IgD-negative memory B cell (primary cell): ENCODE results near the gene SLC16A9. TPM values are rescaled to one million over a fixed set of nuclear protein-coding genes. Genes with fewer than 3 reads are reported as not detected.
"Not testable (repeated sequence)": the region's sequence is repeated elsewhere in the genome, so short reads cannot be mapped to it uniquely, and the experiment has no call there.

Experiments used
- H3K27ac Mint-ChIP-seq, 3 donors: one replicate each; pipeline ENCODE4 v1.8.0; 2020 to 2022; ENCODE audit warnings: mild to moderate bottlenecking in 3 of 3, mixed read lengths in 3 of 3, moderate library complexity in 1 of 3
- H3K27me3 Mint-ChIP-seq: one replicate; pipeline ENCODE4 v1.8.0; 2021; ENCODE audit warnings: mixed read lengths
- H3K36me3 Mint-ChIP-seq: one replicate; pipeline ENCODE4 v1.8.0; 2020; ENCODE audit warnings: mild to moderate bottlenecking, mixed read lengths
- H3K4me1 Mint-ChIP-seq, 3 donors: one replicate each; pipeline ENCODE4 v1.8.0; 2020 to 2022; ENCODE audit warnings: mixed read lengths in 3 of 3, mild to moderate bottlenecking in 1 of 3
- H3K4me3 Mint-ChIP-seq, 4 donors: one replicate each; pipeline ENCODE4 v1.8.0; 2020 to 2022; ENCODE audit warnings: mild to moderate bottlenecking in 4 of 4, mixed read lengths in 4 of 4, moderate library complexity in 3 of 4
- H3K9me3 Mint-ChIP-seq, 3 donors: one replicate each; pipeline ENCODE4 v1.8.0; 2020 to 2021; ENCODE audit warnings: mixed read lengths in 3 of 3, mild to moderate bottlenecking in 1 of 3
- polyA plus RNA-seq: library from polyadenylated mRNA; unstranded; fragments of 300-500 nt; fragmentation: Illumina TruSeq; gene quantifications from one replicate; pipeline ENCODE4 v1.2.3, GENCODE V29; 2021

Gene SLC16A9
- polyA plus RNA-seq, 1 donor from 2014 or later = not detected

DNA sequence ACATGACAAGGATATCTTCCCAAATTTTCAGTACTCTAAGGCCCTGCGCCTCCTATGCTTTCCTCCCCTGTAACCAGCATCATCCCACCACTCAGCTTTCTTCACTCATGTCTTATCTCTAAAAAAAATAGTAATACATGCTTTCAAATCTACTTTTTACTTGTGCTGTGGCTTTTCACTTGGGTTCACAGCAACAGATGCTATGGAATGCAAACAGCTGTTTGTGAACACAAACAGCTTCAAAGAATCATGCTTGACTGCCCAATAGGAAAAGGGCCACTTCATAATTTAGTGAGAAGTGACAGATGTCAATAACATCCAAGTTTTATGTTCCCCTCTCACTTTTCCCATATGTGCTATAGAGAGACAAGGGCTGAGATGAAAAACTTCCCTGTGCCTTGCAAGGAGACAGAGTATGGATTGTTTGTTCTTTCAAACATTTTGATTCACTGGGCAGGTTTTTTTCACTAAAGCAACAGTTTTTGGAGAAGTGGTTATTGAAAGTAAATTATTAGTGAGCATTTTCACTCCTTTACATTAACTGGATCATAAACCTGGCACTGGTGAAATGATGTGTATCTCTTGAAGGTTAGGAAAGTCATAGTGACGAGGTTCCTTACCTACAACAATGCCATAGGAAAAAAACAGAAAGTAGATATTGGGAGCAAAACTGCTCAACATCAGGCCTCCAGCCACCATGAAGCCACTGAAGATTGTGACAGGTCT lies 37.3 kb downstream of the SLC16A9 start:
- no peak overlapping the region for H3K4me3 Mint-ChIP-seq
- no peak overlapping the region for H3K27ac Mint-ChIP-seq
- H3K9me3 Mint-ChIP-seq = no peaks in the 10 kb centered on the region

DNA sequence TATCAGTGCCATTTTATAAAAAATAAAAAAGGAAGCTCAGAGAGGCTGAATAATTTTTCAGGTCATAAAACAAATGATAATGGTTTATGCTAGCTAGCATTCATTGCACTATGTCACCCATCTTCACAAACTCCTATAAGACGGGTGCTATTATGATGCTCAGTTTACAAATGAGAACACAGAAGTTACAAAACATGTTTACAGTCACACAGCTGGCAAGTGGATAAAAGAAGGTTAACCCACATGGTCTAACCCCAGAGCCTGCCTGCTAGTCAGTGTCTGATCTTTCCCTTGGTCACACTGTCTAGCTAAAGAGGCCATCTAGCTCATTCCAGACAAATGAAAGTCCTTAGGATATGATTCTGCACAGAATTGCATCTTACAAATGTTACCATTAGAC lies 39.4 kb downstream of the SLC16A9 start:
- H3K36me3 Mint-ChIP-seq = no peaks in the 10 kb centered on the region
- no peaks in the 10 kb centered on the region for H3K27me3 Mint-ChIP-seq
- peaks cover 0 to 1% (median 0%) of the 10 kb centered on the region in 3 donors for H3K9me3 Mint-ChIP-seq
- no peak overlapping the region for H3K4me3 Mint-ChIP-seq
- peaks cover 4 to 7% (median 6%) of the 10 kb centered on the region in 3 donors for H3K4me1 Mint-ChIP-seq
- H3K27ac Mint-ChIP-seq = no peak overlapping the region

More for the DNA sequence above, 37.3 kb downstream of the SLC16A9 start:
- H3K36me3 Mint-ChIP-seq = no peaks in the 10 kb centered on the region
- no peaks in the 10 kb centered on the region for H3K27me3 Mint-ChIP-seq
- H3K4me1 Mint-ChIP-seq = peaks cover 4 to 7% (median 6%) of the 10 kb centered on the region in 3 donors

DNA sequence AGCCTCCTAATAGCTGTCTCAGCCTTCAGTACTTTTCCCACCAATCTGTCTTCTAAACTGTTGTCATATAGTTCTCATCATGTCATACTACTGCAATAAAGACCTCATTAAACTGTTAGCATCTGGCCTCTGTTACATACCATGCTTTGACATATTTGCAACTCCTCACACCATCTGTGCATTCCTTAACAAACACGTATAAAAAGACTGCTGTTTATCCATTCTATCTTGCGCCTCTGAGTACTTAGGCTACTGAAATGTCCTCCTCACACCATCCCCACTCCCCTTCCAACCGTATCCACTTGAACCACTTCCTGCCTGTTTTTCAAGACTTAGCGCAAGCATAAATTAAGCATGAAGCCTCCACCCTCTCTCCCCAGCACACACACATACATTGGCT lies 41.6 kb downstream of the SLC16A9 start:
- no peaks in the 10 kb centered on the region for H3K27me3 Mint-ChIP-seq
- H3K9me3 Mint-ChIP-seq = peaks cover 0 to 3% (median 2%) of the 10 kb centered on the region in 3 donors
- no peaks in the 10 kb centered on the region for H3K36me3 Mint-ChIP-seq
- peaks cover 4 to 7% (median 6%) of the 10 kb centered on the region in 3 donors for H3K4me1 Mint-ChIP-seq
- H3K4me3 Mint-ChIP-seq = no peak overlapping the region
- no peak overlapping the region for H3K27ac Mint-ChIP-seq

GRCh38 chr10:59666310-59666709 lies 43.3 kb downstream of the SLC16A9 start:
- Mint-ChIP-seq H3K27ac (no peak overlapping the region), H3K4me1 (peaks cover 0 to 2% (median 0%) of the 10 kb centered on the region in 3 donors), H3K9me3 (peaks cover 0 to 3% (median 2%) of the 10 kb centered on the region in 3 donors), H3K36me3 (no peaks in the 10 kb centered on the region), H3K27me3 (no peaks in the 10 kb centered on the region), H3K4me3 (no peak overlapping the region)

GRCh38 chr10:59663213-59663612 lies 46.4 kb downstream of the SLC16A9 start:
- not testable (repeated sequence) for H3K27ac Mint-ChIP-seq, H3K4me3 Mint-ChIP-seq, H3K27me3 Mint-ChIP-seq

DNA sequence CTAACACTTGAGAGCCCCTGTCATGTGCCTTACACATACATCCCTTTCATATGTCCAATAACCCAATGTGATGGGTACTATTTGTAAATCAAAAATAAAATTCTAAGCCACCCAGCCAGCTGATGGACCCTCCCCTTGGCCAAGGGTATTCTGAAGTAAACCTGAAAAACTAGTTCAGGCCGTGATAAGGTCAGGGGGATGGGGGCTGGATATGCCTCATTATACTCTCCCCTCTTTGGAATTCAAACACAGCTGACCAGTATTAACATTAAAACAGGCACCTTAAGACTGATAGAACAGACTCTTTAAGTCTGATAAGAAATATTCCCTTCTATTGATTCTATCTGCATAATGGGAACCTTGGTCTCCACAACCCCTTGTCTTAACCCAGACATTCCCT lies 51.9 kb downstream of the SLC16A9 start:
- Mint-ChIP-seq H3K27ac (no peak overlapping the region), H3K9me3 (peaks cover 0 to 5% (median 2%) of the 10 kb centered on the region in 3 donors), H3K4me1 (peaks cover 3 to 9% (median 5%) of the 10 kb centered on the region in 3 donors), H3K36me3 (peaks cover 2% of the 10 kb centered on the region), H3K27me3 (no peaks in the 10 kb centered on the region), H3K4me3 (no peak overlapping the region)

More at GRCh38 chr10:59663213-59663612, 46.4 kb downstream of the SLC16A9 start:
- H3K36me3 Mint-ChIP-seq, H3K9me3 Mint-ChIP-seq, H3K4me1 Mint-ChIP-seq: not testable (repeated sequence)

DNA sequence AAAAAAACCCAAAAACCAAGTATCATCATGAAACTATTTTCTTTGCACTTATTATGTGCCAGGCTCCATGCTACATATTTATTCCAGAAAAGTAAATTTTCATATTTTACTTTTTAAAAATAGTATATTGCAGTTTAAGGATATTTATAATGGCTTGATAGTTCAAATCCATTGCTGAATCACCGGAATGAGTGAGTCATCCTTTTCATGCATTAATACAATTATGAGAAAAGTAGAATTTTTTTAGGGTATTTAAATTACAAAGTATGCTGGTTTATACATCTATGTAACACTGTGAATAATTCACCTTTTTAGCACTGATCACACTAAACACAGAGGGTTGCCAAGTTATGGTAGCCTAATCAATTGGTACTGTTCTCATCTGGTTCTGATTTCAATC lies 54.3 kb downstream of the SLC16A9 start:
- no peaks in the 10 kb centered on the region for H3K27me3 Mint-ChIP-seq
- no peak overlapping the region for H3K27ac Mint-ChIP-seq
- H3K36me3 Mint-ChIP-seq = peaks cover 2% of the 10 kb centered on the region
- H3K9me3 Mint-ChIP-seq = peaks cover 0 to 3% (median 2%) of the 10 kb centered on the region in 3 donors
- H3K4me3 Mint-ChIP-seq = no peak overlapping the region
- peaks cover 3 to 9% (median 5%) of the 10 kb centered on the region in 3 donors for H3K4me1 Mint-ChIP-seq

- Mint-ChIP-seq H3K27me3 (no peaks in the 10 kb centered on the region), H3K4me3 (no peak overlapping the region), H3K9me3 (peaks cover 0 to 2% (median 0%) of the 10 kb centered on the region in 3 donors), H3K4me1 (peaks cover 3 to 9% (median 5%) of the 10 kb centered on the region in 3 donors), H3K27ac (no peak overlapping the region), H3K36me3 (no peaks in the 10 kb centered on the region)
Measured at GRCh38 chr10:59654007-59654406, 55.6 kb downstream of the SLC16A9 start.

- H3K4me3 Mint-ChIP-seq = no peak overlapping the region
- H3K27ac Mint-ChIP-seq = no peak overlapping the region
- peaks cover 3 to 9% (median 5%) of the 10 kb centered on the region in 3 donors for H3K4me1 Mint-ChIP-seq
- H3K36me3 Mint-ChIP-seq = no peaks in the 10 kb centered on the region
- H3K9me3 Mint-ChIP-seq = no peaks in the 10 kb centered on the region
- no peaks in the 10 kb centered on the region for H3K27me3 Mint-ChIP-seq
Measured at GRCh38 chr10:59651902-59652301, 57.7 kb downstream of the SLC16A9 start.

GRCh38 chr10:59649606-59650346 lies 59.9 kb downstream of the SLC16A9 start:
- H3K9me3 Mint-ChIP-seq = peaks cover 3 to 12% (median 9%) of the 10 kb centered on the region in 3 donors
- no peaks in the 10 kb centered on the region for H3K27me3 Mint-ChIP-seq
- no peak overlapping the region for H3K4me3 Mint-ChIP-seq
- no peak overlapping the region for H3K27ac Mint-ChIP-seq
- no peaks in the 10 kb centered on the region for H3K36me3 Mint-ChIP-seq
- H3K4me1 Mint-ChIP-seq = peaks cover 3 to 9% (median 5%) of the 10 kb centered on the region in 3 donors

- no peaks in the 10 kb centered on the region for H3K27me3 Mint-ChIP-seq
- no peak overlapping the region for H3K27ac Mint-ChIP-seq
- H3K9me3 Mint-ChIP-seq = peaks cover 9 to 18% (median 12%) of the 10 kb centered on the region in 3 donors
- H3K4me1 Mint-ChIP-seq = peaks cover 0 to 3% (median 0%) of the 10 kb centered on the region in 3 donors
- no peak overlapping the region for H3K4me3 Mint-ChIP-seq
- peaks cover 2% of the 10 kb centered on the region for H3K36me3 Mint-ChIP-seq
Measured at GRCh38 chr10:59648711-59649201, 60.9 kb downstream of the SLC16A9 start.

DNA sequence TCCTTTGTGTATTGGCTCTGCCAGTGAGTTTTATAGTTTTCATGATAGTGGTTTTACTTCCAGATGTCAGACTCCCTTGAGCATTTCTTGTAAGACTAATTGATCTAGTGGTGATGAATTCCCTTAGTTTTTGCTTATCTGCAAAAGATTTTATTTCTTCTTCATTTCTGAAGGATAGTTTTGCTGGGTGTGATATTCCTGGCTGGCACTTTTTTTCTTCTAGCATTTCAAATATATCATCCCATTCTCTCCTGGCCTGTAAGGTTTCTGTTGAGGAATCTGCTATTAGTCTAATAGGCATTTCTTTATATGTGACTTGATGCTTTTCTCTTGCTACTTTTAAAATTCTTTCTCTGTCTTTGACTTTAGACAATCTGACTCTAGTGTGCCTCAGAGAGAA lies 64.8 kb downstream of the SLC16A9 start:
- no peaks in the 10 kb centered on the region for H3K4me1 Mint-ChIP-seq
- H3K27ac Mint-ChIP-seq = no peak overlapping the region
- peaks cover 5% of the 10 kb centered on the region for H3K36me3 Mint-ChIP-seq
- no peak overlapping the region for H3K4me3 Mint-ChIP-seq
- peaks cover 2% of the 10 kb centered on the region for H3K27me3 Mint-ChIP-seq
- H3K9me3 Mint-ChIP-seq = peaks cover 9 to 18% (median 12%) of the 10 kb centered on the region in 3 donors

DNA sequence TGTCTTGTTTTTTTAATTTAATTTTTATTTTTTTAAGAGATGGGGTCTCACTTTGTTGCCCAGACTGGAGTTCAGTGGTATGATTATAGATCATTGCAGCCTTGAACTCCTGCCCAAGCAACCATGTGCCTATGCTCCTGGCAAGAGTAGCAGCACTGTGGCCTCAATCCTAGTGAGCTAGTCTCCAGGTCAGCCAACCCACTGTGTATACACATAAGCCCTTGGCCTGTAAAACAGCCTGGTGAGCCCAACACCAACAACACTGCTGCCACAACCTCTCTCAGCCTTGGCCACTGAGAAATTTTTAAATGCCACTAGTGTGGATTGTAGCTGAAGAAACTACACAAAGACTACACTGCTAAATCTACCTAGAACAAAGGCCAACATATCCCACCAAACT lies 68.0 kb downstream of the SLC16A9 start:
- H3K4me1 Mint-ChIP-seq, H3K36me3 Mint-ChIP-seq, H3K27me3 Mint-ChIP-seq, H3K4me3 Mint-ChIP-seq, H3K27ac Mint-ChIP-seq: not testable (repeated sequence)
- H3K9me3 Mint-ChIP-seq = peaks cover 12 to 18% (median 12%) of the 10 kb centered on the region in 3 donors

- Mint-ChIP-seq H3K9me3 (peaks cover 0 to 2% (median 0%) of the 10 kb centered on the region in 3 donors), H3K27ac (no peak overlapping the region), H3K27me3 (peaks cover 2% of the 10 kb centered on the region), H3K36me3 (no peaks in the 10 kb centered on the region), H3K4me3 (no peak overlapping the region), H3K4me1 (no peaks in the 10 kb centered on the region)
Measured at GRCh38 chr10:59635502-59636290, 74.0 kb downstream of the SLC16A9 start.

DNA sequence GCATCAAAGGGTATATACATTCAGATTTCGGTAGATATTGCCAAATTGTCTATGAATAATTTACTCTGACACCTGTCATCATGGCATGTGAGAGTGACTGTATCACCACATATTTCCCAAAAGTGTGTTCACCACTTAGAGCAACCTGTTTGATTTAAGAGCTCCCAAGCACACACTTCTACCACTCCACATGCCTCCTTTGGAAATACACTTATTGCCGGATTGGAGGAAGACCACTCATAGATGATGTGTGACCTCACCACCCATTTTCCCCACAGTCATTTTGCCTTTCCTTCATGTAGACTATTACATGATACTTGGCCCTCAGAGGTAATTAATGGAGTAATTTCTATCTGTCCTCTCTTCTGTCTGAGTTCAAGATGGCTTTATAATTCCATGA lies 75.5 kb downstream of the SLC16A9 start:
- Mint-ChIP-seq H3K36me3 (no peaks in the 10 kb centered on the region), H3K27me3 (peaks cover 2% of the 10 kb centered on the region), H3K9me3 (peaks cover 0 to 2% (median 0%) of the 10 kb centered on the region in 3 donors), H3K4me1 (no peaks in the 10 kb centered on the region), H3K27ac (no peak overlapping the region), H3K4me3 (no peak overlapping the region)
